ENCODE measurements around the gene HIC1.

DNA sequence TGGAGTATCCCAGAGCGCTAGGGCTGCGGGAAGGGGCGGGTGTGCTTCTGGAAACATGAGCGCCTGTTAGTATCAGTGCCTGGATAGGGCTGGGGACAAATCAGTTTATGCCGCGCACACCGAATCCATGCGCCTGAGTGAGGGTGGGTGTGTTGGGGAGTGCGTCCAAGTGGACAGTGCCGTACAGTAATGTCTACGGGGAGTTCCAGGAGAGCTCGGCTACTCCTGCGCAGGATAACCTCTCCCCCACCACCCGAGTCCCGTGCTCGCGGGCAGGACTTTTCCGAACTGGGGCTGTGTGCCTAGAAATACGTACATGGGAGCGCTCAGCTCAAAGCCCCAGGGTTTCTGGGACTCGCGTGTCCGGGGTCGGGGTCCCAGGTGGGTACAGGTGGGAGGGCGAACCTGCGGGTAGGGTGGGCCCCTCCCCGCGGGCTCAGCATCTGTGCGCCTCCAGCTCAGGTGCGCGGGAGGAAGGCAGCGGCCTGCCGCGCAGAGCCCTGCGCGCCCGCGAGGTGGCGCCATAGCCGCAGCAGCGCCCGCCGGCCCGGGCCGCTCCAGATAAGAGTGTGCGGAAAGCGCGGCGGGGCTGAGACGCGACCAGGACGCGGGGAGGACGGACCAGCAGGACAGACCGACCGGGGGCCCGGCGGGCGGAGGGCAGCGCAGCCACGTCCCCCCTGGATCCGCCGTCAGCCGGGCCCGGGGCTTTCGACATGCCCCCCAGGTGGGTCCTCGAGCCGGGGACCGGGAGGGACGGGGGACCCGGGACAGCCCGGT lies at the start of gene HIC1:
- TF ChIP-seq, protein P1, sequence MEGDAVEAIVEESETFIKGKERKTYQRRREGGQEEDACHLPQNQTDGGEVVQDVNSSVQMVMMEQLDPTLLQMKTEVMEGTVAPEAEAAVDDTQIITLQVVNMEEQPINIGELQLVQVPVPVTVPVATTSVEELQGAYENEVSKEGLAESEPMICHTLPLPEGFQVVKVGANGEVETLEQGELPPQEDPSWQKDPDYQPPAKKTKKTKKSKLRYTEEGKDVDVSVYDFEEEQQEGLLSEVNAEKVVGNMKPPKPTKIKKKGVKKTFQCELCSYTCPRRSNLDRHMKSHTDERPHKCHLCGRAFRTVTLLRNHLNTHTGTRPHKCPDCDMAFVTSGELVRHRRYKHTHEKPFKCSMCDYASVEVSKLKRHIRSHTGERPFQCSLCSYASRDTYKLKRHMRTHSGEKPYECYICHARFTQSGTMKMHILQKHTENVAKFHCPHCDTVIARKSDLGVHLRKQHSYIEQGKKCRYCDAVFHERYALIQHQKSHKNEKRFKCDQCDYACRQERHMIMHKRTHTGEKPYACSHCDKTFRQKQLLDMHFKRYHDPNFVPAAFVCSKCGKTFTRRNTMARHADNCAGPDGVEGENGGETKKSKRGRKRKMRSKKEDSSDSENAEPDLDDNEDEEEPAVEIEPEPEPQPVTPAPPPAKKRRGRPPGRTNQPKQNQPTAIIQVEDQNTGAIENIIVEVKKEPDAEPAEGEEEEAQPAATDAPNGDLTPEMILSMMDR (optimal IDR thresholded peaks at IDR 0.05 in 1 of 3, IDR thresholded peaks at IDR 0.05 in 1 of 3, conservative IDR thresholded peaks at IDR 0.05 in 1 of 3; ENCODE audit: extremely low read depth in 1 of 3, insufficient read depth in 2 of 3, low read length in 3 of 3) = peak; percentile 59 to 86 (median 73)
- TF ChIP-seq EZH2 (IDR thresholded peaks at IDR 0.05; ENCODE audit: low read length) = no peak
